B cell (primary cell): ENCODE results near the gene RIT1. TPM values are rescaled to one million over a fixed set of nuclear protein-coding genes. Genes with fewer than 3 reads are reported as not detected.

Experiments
- ATAC-seq: fragments of 200-7000 bp; cut with Tn5 transposase; one replicate; pipeline ENCODE4 v1.10.0; 2021; ENCODE audit warnings: low read depth, mild to moderate bottlenecking, moderate number of reproducible peaks, moderate library complexity
- CTCF ChIA-PET: fragments of 350-600 bp; sonication (Branson Sonifier 250); formaldehyde crosslinking; loops from one replicate; lab custom pipeline; 2021; ENCODE audit warnings: antibody characterized with exemption, inconsistent platforms; lab: Charles Lee
- POLR2A ChIA-PET: fragments of 350-600 bp; sonication (Branson Sonifier 250); formaldehyde crosslinking; loops from one replicate; lab custom pipeline; 2021; ENCODE audit warnings: antibody characterized with exemption; lab: Charles Lee
- DNase-seq: peaks from one replicate; pipeline ENCODE4 v3.0.0; 2013
- H2AFZ ChIP-seq: 2 replicates; pipeline ENCODE4 v1.6.1; 2012; ENCODE audit warnings: mild to moderate bottlenecking, low read depth, low read length; ENCODE audit not compliant: insufficient read depth, poor library complexity, severe bottlenecking
- H3K27ac ChIP-seq, 2 donors: 1 replicate in 1 of 2; 2 replicates in 1 of 2; pipeline ENCODE4 v1.5.1; 2012 to 2013; ENCODE audit warnings: low read length in 2 of 2, mild to moderate bottlenecking in 2 of 2, moderate library complexity in 1 of 2
- H3K27me3 ChIP-seq, 4 experiments: fragments of 200-600 bp in 1 of 4; sonication (generic) in 1 of 4; replicated peaks in 1 of 4; 1 replicate in 2 of 4; 2 replicates in 2 of 4; pipeline versions ENCODE4 v1.6.1 to v1.7.0; 2013 to 2016; ENCODE audit warnings: low read length in 3 of 4, mild to moderate bottlenecking in 2 of 4, mixed read lengths in 1 of 4, moderate library complexity in 1 of 4; ENCODE audit not compliant: insufficient read depth in 4 of 4, control insufficient read depth in 3 of 4; ENCODE audit errors: control extremely low read depth in 1 of 4
- H3K36me3 ChIP-seq, 2 experiments: replicated peaks in 1 of 2; 1 replicate in 1 of 2; 2 replicates in 1 of 2; pipeline versions ENCODE4 v1.6.1 to v1.7.1; 2013; ENCODE audit warnings: low read length in 1 of 2; ENCODE audit not compliant: insufficient read depth in 2 of 2, control insufficient read depth in 1 of 2; ENCODE audit errors: control extremely low read depth in 1 of 2, extremely low read depth in 1 of 2
- H3K4me1 ChIP-seq, 2 donors: fragments of 200-600 bp in 1 of 2; sonication (generic) in 1 of 2; 1 replicate in 1 of 2; 2 replicates in 1 of 2; pipeline versions ENCODE4 v1.5.1 to v1.6.1; 2013 to 2017; ENCODE audit warnings: low read length in 2 of 2; ENCODE audit not compliant: control insufficient read depth in 2 of 2, insufficient read depth in 2 of 2
- H3K4me2 ChIP-seq: replicated peaks from 2 replicates; pipeline ENCODE3; 2012; ENCODE audit warnings: mild to moderate bottlenecking, low read depth, low read length; ENCODE audit not compliant: poor library complexity, severe bottlenecking
- H3K4me3 ChIP-seq, 5 experiments: fragments of 200-600 bp in 1 of 5; sonication (generic) in 1 of 5; 1 replicate in 3 of 5; 2 replicates in 2 of 5; pipeline versions ENCODE4 v1.5.1 to v1.7.0; 2011 to 2016; ENCODE audit warnings: low read length in 4 of 5, mild to moderate bottlenecking in 4 of 5, low read depth in 2 of 5, control low read depth in 1 of 5, moderate library complexity in 1 of 5; ENCODE audit not compliant: insufficient read depth in 1 of 5; ENCODE audit errors: control extremely low read depth in 1 of 5, extremely low read depth in 1 of 5
- H3K79me2 ChIP-seq: fragments of 200-600 bp; sonication (generic); one replicate; pipeline ENCODE4 v1.6.0; 2016; ENCODE audit warnings: low read length; ENCODE audit not compliant: control insufficient read depth, insufficient read depth
- H3K9ac ChIP-seq: fragments of 200-600 bp; sonication (generic); 2 replicates; pipeline ENCODE4 v1.6.1; 2017; ENCODE audit warnings: mild to moderate bottlenecking, low read length, moderate library complexity
- H3K9me3 ChIP-seq, 3 donors: one replicate each; pipeline versions ENCODE4 v1.6.1 to v1.7.1; 2013; ENCODE audit warnings: low read length in 2 of 3; ENCODE audit not compliant: control insufficient read depth in 2 of 3, insufficient read depth in 1 of 3; ENCODE audit errors: control extremely low read depth in 1 of 3
- H4K20me1 ChIP-seq: 2 replicates; pipeline ENCODE4 v1.6.0; 2012; ENCODE audit warnings: mild to moderate bottlenecking, low read length; ENCODE audit not compliant: insufficient read depth, control insufficient read depth, poor library complexity, severe bottlenecking
- H3K27ac Mint-ChIP-seq: one replicate; pipeline ENCODE4 v1.8.0; 2021; ENCODE audit warnings: mixed read lengths
- H3K27me3 Mint-ChIP-seq: one replicate; pipeline ENCODE4 v1.8.0; 2021; ENCODE audit warnings: mixed read lengths
- H3K4me1 Mint-ChIP-seq: one replicate; pipeline ENCODE4 v1.8.0; 2021; ENCODE audit warnings: mixed read lengths
- H3K4me3 Mint-ChIP-seq: one replicate; pipeline ENCODE4 v1.8.0; 2021; ENCODE audit warnings: mixed read lengths
- H3K9me3 Mint-ChIP-seq: one replicate; pipeline ENCODE4 v1.8.0; 2022; ENCODE audit warnings: mixed read lengths; ENCODE audit not compliant: insufficient read depth
- EZH2 ChIP-seq: IDR thresholded peaks from 2 replicates; pipeline ENCODE4 v1.6.1; 2012; ENCODE audit warnings: borderline replicate concordance, low read depth, mild to moderate bottlenecking, moderate library complexity, low read length; ENCODE audit not compliant: insufficient read depth, poor library complexity, severe bottlenecking
- WGBS: methylation state at CpG from one replicate; pipeline ENCODE4 v1.1.5; 2013; ENCODE audit warnings: missing lambda C conversion rate; ENCODE audit not compliant: insufficient coverage; 5-methylcytosine and 5-hydroxymethylcytosine counted together
- intact Hi-C: fragments of 100-400 bp; cut with micrococcal nuclease; formaldehyde crosslinking; loops from one replicate; pipeline ENCODE4 v1.10.0; 2022
- polyA plus RNA-seq: library from polyadenylated mRNA; depleted of rRNA; stranded (reverse); fragments of >200 nt; gene quantifications from 2 replicates; pipeline ENCODE4 v1.2.3, GENCODE V29; 2012
- total RNA-seq, 2 donors: library from RNA; stranded (reverse); fragments of 120-200 nt in 1 of 2; gene quantifications; 1 replicate in 1 of 2; 2 replicates in 1 of 2; pipeline versions ENCODE4 v1.2.3 to v1.2.4, GENCODE V29; 2013 to 2022
- TF ChIP-seq, protein P1 (sequence below): fragments of 200-600 bp; IDR thresholded peaks from one replicate; pipeline ENCODE4 v1.8.0; 2022; ENCODE audit warnings: antibody characterized with exemption, mild to moderate bottlenecking

The RIT1 gene
- total and polyA plus RNA-seq, 2 donors (not counting 1 experiment from before 2014, with no cell fraction given) = 14.2 to 45.7 TPM

GRCh38 chr1:155942578-155943141 is 31.5 kb upstream of the RIT1 start:
- no peak overlapping the region for H3K4me3 Mint-ChIP-seq

More at GRCh38 chr1:155942578-155943141, 31.5 kb upstream of the RIT1 start:
- Histone ChIP-seq H3K9ac (no peak overlapping the region), H2AFZ (no peak overlapping the region), H3K36me3 (peaks cover 0 to 12% of the 10 kb centered on the region in 2 experiments), H3K4me1 (peaks cover 90 to 96% of the 10 kb centered on the region in 2 donors), H4K20me1 (no peaks in the 10 kb centered on the region), H3K27me3 (no peaks in the 10 kb centered on the region), H3K4me3 (no peak overlapping the region), H3K27ac (peak overlapping the region; percentile 76 to 89), H3K4me2 (no peak overlapping the region), H3K9me3 (no peaks in the 10 kb centered on the region), H3K79me2 (peaks cover 13% of the 10 kb centered on the region)
- DNase-seq (no peak), ATAC-seq (no peak)
- peak overlapping the region; percentile 92 for H3K27ac Mint-ChIP-seq
- ChIA-PET CTCF (interaction anchor here (0.6 to 4.8 kb wide), 7 partner anchors 9 to 46 kb away, joined by 3 to 48 read pairs (median 9); partner anchors contain the start of gene KHDC4), POLR2A (interaction anchor here (5.4 kb wide), 1 partner anchor 36 kb away, joined by 61 read pairs; the partner anchor contains the start of gene ARHGEF2)
- WGBS = 96% methylated on average over 9 of the region's 11 CpGs
- no peaks in the 10 kb centered on the region for H3K9me3 Mint-ChIP-seq
- H3K4me1 Mint-ChIP-seq = peaks cover 86% of the 10 kb centered on the region
- H3K27me3 Mint-ChIP-seq = no peaks in the 10 kb centered on the region
- intact Hi-C loops = no loop called here
- no peak for TF ChIP-seq EZH2
- TF ChIP-seq, protein P1, sequence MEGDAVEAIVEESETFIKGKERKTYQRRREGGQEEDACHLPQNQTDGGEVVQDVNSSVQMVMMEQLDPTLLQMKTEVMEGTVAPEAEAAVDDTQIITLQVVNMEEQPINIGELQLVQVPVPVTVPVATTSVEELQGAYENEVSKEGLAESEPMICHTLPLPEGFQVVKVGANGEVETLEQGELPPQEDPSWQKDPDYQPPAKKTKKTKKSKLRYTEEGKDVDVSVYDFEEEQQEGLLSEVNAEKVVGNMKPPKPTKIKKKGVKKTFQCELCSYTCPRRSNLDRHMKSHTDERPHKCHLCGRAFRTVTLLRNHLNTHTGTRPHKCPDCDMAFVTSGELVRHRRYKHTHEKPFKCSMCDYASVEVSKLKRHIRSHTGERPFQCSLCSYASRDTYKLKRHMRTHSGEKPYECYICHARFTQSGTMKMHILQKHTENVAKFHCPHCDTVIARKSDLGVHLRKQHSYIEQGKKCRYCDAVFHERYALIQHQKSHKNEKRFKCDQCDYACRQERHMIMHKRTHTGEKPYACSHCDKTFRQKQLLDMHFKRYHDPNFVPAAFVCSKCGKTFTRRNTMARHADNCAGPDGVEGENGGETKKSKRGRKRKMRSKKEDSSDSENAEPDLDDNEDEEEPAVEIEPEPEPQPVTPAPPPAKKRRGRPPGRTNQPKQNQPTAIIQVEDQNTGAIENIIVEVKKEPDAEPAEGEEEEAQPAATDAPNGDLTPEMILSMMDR = no peak
